ENCODE results near the gene ACVRL1.

Gene ACVRL1

GRCh38 chr12:51888316-51889215, 18.7 kb upstream of the ACVRL1 start:
- H3K4me1 ChIP-seq: 0 out of 2 replicates have a peak, but pooled peaks cover 3% of the 10 kb centered on the region
- DNase-seq: no peak
- H3K36me3 ChIP-seq: no peaks in the 10 kb centered on the region
- no peaks in the 10 kb centered on the region for H3K27me3 ChIP-seq
- no peaks in the 10 kb centered on the region for H3K9me3 ChIP-seq
- no peak for TF ChIP-seq CTCF (IDR thresholded peaks at IDR 0.05; ENCODE audit: low read depth, low read length)
- H3K4me3 ChIP-seq (ENCODE audit: low read depth, low read length): no peak overlapping the region

- H3K27me3 ChIP-seq: no peaks in the 10 kb centered on the region
- no peak for DNase-seq
- no peaks in the 10 kb centered on the region for H3K9me3 ChIP-seq
- no peaks in the 10 kb centered on the region for H3K36me3 ChIP-seq
- no peak overlapping the region for H3K4me3 ChIP-seq (ENCODE audit: low read depth, low read length)
- peak; percentile 31 for TF ChIP-seq CTCF (IDR thresholded peaks at IDR 0.05; ENCODE audit: low read depth, low read length)
- 0 out of 2 replicates have a peak, but pooled peaks cover 3% of the 10 kb centered on the region for H3K4me1 ChIP-seq
Measured at GRCh38 chr12:51889216-51890132, 17.8 kb upstream of the ACVRL1 start.

GRCh38 chr12:51890133-51890464, 17.2 kb upstream of the ACVRL1 start:
- DNase-seq: no peak
- no peak overlapping the region for H3K4me3 ChIP-seq (ENCODE audit: low read depth, low read length)
- H3K9me3 ChIP-seq: no peaks in the 10 kb centered on the region
- peaks cover 6% of the 10 kb centered on the region for H3K4me1 ChIP-seq
- no peaks in the 10 kb centered on the region for H3K27me3 ChIP-seq
- H3K36me3 ChIP-seq: no peaks in the 10 kb centered on the region
- TF ChIP-seq CTCF (IDR thresholded peaks at IDR 0.05; ENCODE audit: low read depth, low read length): no peak

- peaks cover 12% of the 10 kb centered on the region for H3K4me1 ChIP-seq
- H3K36me3 ChIP-seq: no peaks in the 10 kb centered on the region
- DNase-seq: no peak
- H3K4me3 ChIP-seq (ENCODE audit: low read depth, low read length): no peak overlapping the region
- no peaks in the 10 kb centered on the region for H3K27me3 ChIP-seq
- TF ChIP-seq CTCF (IDR thresholded peaks at IDR 0.05; ENCODE audit: low read depth, low read length): no peak
- H3K9me3 ChIP-seq: no peaks in the 10 kb centered on the region
Measured at GRCh38 chr12:51890511-51891171, 16.7 kb upstream of the ACVRL1 start.

GRCh38 chr12:51891843-51892242, 15.5 kb upstream of the ACVRL1 start:
- TF ChIP-seq CTCF (IDR thresholded peaks at IDR 0.05; ENCODE audit: low read depth, low read length): peak; percentile 44; the same call in 1 of the 2 replicates
- Histone ChIP-seq H3K4me3 (ENCODE audit: low read depth, low read length) (no peak overlapping the region), H3K4me1 (peaks cover 13% of the 10 kb centered on the region), H3K27me3 (no peaks in the 10 kb centered on the region), H3K36me3 (no peaks in the 10 kb centered on the region), H3K9me3 (no peaks in the 10 kb centered on the region)
- DNase-seq: no peak
